Measurements from ENCODE around the gene CDC42BPB. TPM values are rescaled to one million over a fixed set of nuclear protein-coding genes. Genes with fewer than 3 reads are reported as not detected.
A peak's percentile ranks its signal among the peaks of the same experiment; 100 is the strongest.

Gene CDC42BPB
- total RNA-seq, 4 donors from 2014 or later, result 90.7 to 153 (median 101) TPM

- H3K4me3 ChIP-seq (replicated peaks in 1 of 3), result peak overlapping the region in 1 of 3 donors; percentile 40
- DNase-seq, result peak; percentile 26 to 27
- intact Hi-C loops (cut with DNase I), result no loop called here
- peaks cover 4% of the 10 kb centered on the region for H3K27me3 ChIP-seq
- H3K36me3 ChIP-seq, result peaks cover 0 to 7% of the 10 kb centered on the region in 2 donors
- no peak overlapping the region for H3K27ac ChIP-seq
- 5 to 7% methylated on average over 4 to 5 of the region's 74 CpGs for WGBS, 2 donors
- no peak for TF ChIP-seq POLR2A (IDR thresholded peaks at IDR 0.05)
- TF ChIP-seq, protein P1, sequence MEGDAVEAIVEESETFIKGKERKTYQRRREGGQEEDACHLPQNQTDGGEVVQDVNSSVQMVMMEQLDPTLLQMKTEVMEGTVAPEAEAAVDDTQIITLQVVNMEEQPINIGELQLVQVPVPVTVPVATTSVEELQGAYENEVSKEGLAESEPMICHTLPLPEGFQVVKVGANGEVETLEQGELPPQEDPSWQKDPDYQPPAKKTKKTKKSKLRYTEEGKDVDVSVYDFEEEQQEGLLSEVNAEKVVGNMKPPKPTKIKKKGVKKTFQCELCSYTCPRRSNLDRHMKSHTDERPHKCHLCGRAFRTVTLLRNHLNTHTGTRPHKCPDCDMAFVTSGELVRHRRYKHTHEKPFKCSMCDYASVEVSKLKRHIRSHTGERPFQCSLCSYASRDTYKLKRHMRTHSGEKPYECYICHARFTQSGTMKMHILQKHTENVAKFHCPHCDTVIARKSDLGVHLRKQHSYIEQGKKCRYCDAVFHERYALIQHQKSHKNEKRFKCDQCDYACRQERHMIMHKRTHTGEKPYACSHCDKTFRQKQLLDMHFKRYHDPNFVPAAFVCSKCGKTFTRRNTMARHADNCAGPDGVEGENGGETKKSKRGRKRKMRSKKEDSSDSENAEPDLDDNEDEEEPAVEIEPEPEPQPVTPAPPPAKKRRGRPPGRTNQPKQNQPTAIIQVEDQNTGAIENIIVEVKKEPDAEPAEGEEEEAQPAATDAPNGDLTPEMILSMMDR (IDR thresholded peaks at IDR 0.05), result peak in 1 of 6 experiments; percentile 16
- H3K4me1 ChIP-seq, result peaks cover 24 to 29% of the 10 kb centered on the region in 2 donors
- H3K9me3 ChIP-seq, result no peaks in the 10 kb centered on the region
Observed at GRCh38 chr14:102930138-102930752, 127.1 kb downstream of the CDC42BPB start.

GRCh38 chr14:102929241-102930137 is 127.9 kb downstream of the CDC42BPB start:
- H3K4me1 ChIP-seq, result peaks cover 24 to 29% of the 10 kb centered on the region in 2 donors
- peaks cover 0 to 7% of the 10 kb centered on the region in 2 donors for H3K36me3 ChIP-seq
- intact Hi-C loops (cut with DNase I), result no loop called here
- no peaks in the 10 kb centered on the region for H3K9me3 ChIP-seq
- no peak for DNase-seq
- H3K27me3 ChIP-seq, result peaks cover 4% of the 10 kb centered on the region
- TF ChIP-seq, protein P1 (IDR thresholded peaks at IDR 0.05), result no peak
- TF ChIP-seq POLR2A (IDR thresholded peaks at IDR 0.05), result no peak
- peak overlapping the region in 1 of 3 donors; percentile 40 for H3K4me3 ChIP-seq (replicated peaks in 1 of 3)
- H3K27ac ChIP-seq, result no peak overlapping the region
- 5 to 6% methylated on average over 12 to 15 of the region's 94 CpGs for WGBS, 2 donors

DNA sequence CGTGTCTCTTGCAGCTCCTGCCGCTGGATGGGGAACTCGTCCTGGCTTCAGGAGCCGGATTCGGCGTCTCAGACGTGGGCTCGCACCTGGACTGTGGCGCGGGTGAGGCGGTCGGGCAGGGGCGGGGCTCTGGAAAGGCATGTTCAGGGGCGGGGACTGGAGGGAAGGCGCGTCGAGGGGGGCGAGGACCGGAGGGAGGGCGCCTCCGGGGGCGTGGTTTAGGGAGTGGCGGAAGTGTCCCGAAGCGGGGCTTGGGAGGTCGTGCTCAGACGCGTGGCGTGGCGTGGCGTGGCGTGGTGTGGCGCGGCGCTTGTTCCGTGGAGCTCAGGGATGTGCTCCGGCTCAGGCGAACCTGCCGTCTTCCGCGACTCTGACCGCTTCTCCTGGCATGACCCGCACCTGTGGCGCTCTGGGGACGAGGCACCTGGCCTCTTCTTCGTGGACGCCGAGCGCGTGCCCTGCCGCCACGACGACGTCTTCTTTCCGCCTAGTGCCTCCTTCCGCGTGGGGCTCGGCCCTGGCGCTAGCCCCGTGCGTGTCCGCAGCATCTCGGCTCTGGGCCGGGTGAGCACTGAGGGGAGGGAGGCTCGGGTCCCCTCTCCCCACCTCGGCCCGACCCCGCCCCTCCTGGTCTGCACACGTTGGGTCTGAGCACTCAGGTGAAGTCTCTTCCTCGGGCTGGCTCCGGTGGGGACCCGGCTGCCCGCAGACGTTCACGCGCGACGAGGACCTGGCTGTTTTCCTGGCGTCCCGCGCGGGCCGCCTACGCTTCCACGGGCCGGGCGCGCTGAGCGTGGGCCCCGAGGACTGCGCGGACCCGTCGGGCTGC is 128.7 kb downstream of the CDC42BPB start:
- Histone ChIP-seq H3K4me3 (replicated peaks in 1 of 3) (peak overlapping the region in 2 of 3 donors; percentile 10 to 40), H3K27me3 (peaks cover 4% of the 10 kb centered on the region), H3K4me1 (peaks cover 24 to 30% of the 10 kb centered on the region in 2 donors), H3K9me3 (no peaks in the 10 kb centered on the region), H3K27ac (no peak overlapping the region), H3K36me3 (peaks cover 0 to 6% of the 10 kb centered on the region in 2 donors)
- no peak for TF ChIP-seq POLR2A (IDR thresholded peaks at IDR 0.05)
- TF ChIP-seq, protein P1 (IDR thresholded peaks at IDR 0.05), result no peak
- peak; percentile 76 for DNase-seq
- intact Hi-C loops (cut with DNase I), result no loop called here
- 3 to 4% methylated on average over 19 to 37 of the region's 94 CpGs for WGBS, 2 donors

- no peak for TF ChIP-seq POLR2A (IDR thresholded peaks at IDR 0.05)
- TF ChIP-seq, protein P1 (IDR thresholded peaks at IDR 0.05), result no peak
- Histone ChIP-seq H3K27ac (no peak overlapping the region), H3K27me3 (peaks cover 7% of the 10 kb centered on the region), H3K36me3 (no peaks in the 10 kb centered on the region), H3K9me3 (no peaks in the 10 kb centered on the region), H3K4me1 (peaks cover 24 to 37% of the 10 kb centered on the region in 2 donors), H3K4me3 (replicated peaks in 1 of 3) (peak overlapping the region in 2 of 3 donors; percentile 10 to 40)
- WGBS, 2 donors, result 52 to 55% methylated on average over 13 to 21 of the region's 35 CpGs
- DNase-seq, result no peak
- intact Hi-C loops (cut with DNase I), result no loop called here
Observed at GRCh38 chr14:102927878-102928411, 129.4 kb downstream of the CDC42BPB start.
